ENCODE measurements around the gene ARID4A.
A peak's percentile ranks its signal among the peaks of the same experiment; 100 is the strongest.

The ARID4A gene

DNA sequence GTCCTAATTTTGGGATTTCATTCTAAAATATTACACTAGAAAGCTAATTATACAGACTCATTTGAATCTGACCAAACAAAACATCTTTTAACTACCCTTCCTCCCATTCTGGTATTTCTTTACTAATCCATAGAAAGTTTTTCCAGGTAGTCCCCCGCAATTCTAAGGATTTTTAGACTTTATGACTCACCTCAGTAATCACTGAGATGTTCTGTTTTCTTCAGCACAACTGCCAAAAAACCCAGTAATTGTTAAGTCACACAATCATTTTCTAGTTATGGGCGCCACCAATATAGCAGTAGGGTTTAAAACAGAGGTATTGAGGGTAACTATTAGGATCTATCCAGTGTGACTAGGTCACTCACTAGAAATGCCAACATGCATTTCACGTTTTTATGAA is 1.6 kb upstream of the ARID4A start:
- Histone ChIP-seq H3K9me3 (ENCODE audit: insufficient read depth, low read depth, low read length) (no peaks in the 10 kb centered on the region), H3K27me3 (ENCODE audit: insufficient read depth, low read length) (no peaks in the 10 kb centered on the region), H3K36me3 (ENCODE audit: insufficient read depth, low read depth, low read length) (peaks cover 43% of the 10 kb centered on the region), H3K27ac (ENCODE audit: low read length) (no peak overlapping the region), H3K9ac (ENCODE audit: low read depth, low read length) (peak overlapping the region; percentile 96; the same call in 1 of the 2 replicates), H3K4me3 (ENCODE audit: low read length) (peak overlapping the region; percentile 94), H3K4me1 (ENCODE audit: insufficient read depth, low read length) (peaks cover 5% of the 10 kb centered on the region; the same call in 1 of the 2 replicates)

DNA sequence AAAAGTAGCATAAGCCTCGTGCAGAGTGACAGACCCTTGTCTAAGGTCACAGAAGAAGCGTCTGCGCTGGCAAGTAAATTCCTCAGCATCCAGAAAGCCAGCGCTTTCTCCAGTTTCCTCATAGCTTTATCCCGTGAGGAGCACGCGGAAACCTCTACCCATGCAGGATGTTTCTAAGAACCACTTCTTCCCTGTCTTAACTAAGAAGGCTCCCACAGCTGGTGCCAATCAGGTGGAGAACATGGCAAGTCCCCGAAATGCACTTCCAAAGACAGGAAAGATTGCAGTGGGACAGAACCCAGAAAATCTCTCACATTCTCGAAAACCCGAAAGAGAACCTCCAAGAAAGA is 968 bp upstream of the ARID4A start:
- Histone ChIP-seq H3K4me1 (ENCODE audit: insufficient read depth, low read length) (peaks cover 5% of the 10 kb centered on the region; the same call in 1 of the 2 replicates), H3K9me3 (ENCODE audit: insufficient read depth, low read depth, low read length) (no peaks in the 10 kb centered on the region), H3K27me3 (ENCODE audit: insufficient read depth, low read length) (no peaks in the 10 kb centered on the region), H3K9ac (ENCODE audit: low read depth, low read length) (peak overlapping the region; percentile 96), H3K36me3 (ENCODE audit: insufficient read depth, low read depth, low read length) (peaks cover 39% of the 10 kb centered on the region), H3K4me3 (ENCODE audit: low read length) (peak overlapping the region; percentile 94), H3K27ac (ENCODE audit: low read length) (no peak overlapping the region)

GRCh38 chr14:58297762-58298476 is 436 bp upstream of the ARID4A start:
- Histone ChIP-seq H3K4me1 (ENCODE audit: insufficient read depth, low read length) (peaks cover 5% of the 10 kb centered on the region; the same call in 1 of the 2 replicates), H3K4me3 (ENCODE audit: low read length) (peak overlapping the region; percentile 94), H3K9me3 (ENCODE audit: insufficient read depth, low read depth, low read length) (no peaks in the 10 kb centered on the region), H3K27me3 (ENCODE audit: insufficient read depth, low read length) (no peaks in the 10 kb centered on the region), H3K27ac (ENCODE audit: low read length) (peak overlapping the region; percentile 74), H3K36me3 (ENCODE audit: insufficient read depth, low read depth, low read length) (peaks cover 34% of the 10 kb centered on the region), H3K9ac (ENCODE audit: low read depth, low read length) (peak overlapping the region; percentile 96)

DNA sequence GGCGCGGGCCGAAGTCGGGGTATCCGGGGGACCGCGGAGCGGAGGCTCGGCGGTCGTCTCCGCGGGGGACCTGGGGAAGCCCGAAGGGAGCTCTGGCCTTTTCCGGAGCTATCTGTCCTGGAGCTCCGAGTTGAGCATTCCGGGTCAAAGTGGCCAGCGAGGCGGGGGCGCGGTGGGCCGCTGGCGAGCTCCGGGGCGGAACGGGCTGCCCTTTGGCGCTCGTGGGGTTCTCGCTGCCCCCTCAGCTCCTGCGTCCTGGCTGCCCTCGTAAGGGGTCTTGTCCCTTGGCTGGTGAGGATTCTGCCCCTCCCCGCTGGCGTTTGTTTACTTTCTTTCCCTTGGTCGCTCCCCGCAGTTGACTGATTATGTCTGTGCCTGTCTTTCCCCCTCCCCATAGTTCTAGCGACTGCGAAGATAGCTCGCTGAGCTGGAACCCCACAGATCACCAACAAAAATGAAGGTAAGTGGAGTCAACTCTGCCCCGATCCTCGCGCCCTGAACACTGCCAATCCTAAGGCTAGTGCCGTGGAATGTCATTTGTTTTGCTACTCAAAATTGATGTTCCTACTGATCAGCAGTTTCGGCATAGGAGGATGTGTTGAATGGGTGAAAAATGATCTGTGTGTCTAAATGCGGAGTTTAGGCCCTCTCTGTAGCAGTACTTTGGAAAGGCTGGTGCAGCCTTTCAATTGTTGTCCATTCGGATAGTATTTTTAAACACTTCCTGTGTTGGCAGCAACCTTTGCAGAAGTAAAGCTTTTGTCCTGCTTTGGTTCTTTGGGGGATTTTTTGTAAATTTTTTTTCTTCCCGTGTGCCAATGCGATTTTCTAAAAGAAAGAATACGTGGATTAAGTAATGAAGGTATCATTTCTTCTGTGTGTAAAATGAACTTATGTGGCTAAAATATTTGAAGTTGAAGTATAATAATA is 1.3 kb downstream of the ARID4A start:
- peak overlapping the region; percentile 75; the same call in 1 of the 2 replicates for H3K9ac ChIP-seq (ENCODE audit: low read depth, low read length)
- peaks cover 5% of the 10 kb centered on the region; the same call in 1 of the 2 replicates for H3K4me1 ChIP-seq (ENCODE audit: insufficient read depth, low read length)
- no peaks in the 10 kb centered on the region for H3K9me3 ChIP-seq (ENCODE audit: insufficient read depth, low read depth, low read length)
- H3K36me3 ChIP-seq (ENCODE audit: insufficient read depth, low read depth, low read length) = peaks cover 33% of the 10 kb centered on the region
- H3K27ac ChIP-seq (ENCODE audit: low read length) = no peak overlapping the region
- peak overlapping the region; percentile 94 for H3K4me3 ChIP-seq (ENCODE audit: low read length)
- H3K27me3 ChIP-seq (ENCODE audit: insufficient read depth, low read length) = no peaks in the 10 kb centered on the region

GRCh38 chr14:58301416-58301815 is 3.1 kb downstream of the ARID4A start:
- peaks cover 41% of the 10 kb centered on the region for H3K36me3 ChIP-seq (ENCODE audit: insufficient read depth, low read depth, low read length)
- H3K4me1 ChIP-seq (ENCODE audit: insufficient read depth, low read length) = peaks cover under 1% of the 10 kb centered on the region; the same call in 1 of the 2 replicates
- no peaks in the 10 kb centered on the region for H3K27me3 ChIP-seq (ENCODE audit: insufficient read depth, low read length)
- H3K9ac ChIP-seq (ENCODE audit: low read depth, low read length) = no peak overlapping the region
- H3K4me3 ChIP-seq (ENCODE audit: low read length) = no peak overlapping the region
- no peak overlapping the region for H3K27ac ChIP-seq (ENCODE audit: low read length)
- H3K9me3 ChIP-seq (ENCODE audit: insufficient read depth, low read depth, low read length) = no peaks in the 10 kb centered on the region

GRCh38 chr14:58305730-58306129 is 7.4 kb downstream of the ARID4A start:
- no peak overlapping the region for H3K4me3 ChIP-seq (ENCODE audit: low read length)
- no peaks in the 10 kb centered on the region for H3K9me3 ChIP-seq (ENCODE audit: insufficient read depth, low read depth, low read length)
- H3K27me3 ChIP-seq (ENCODE audit: insufficient read depth, low read length) = no peaks in the 10 kb centered on the region
- H3K4me1 ChIP-seq (ENCODE audit: insufficient read depth, low read length) = no peaks in the 10 kb centered on the region
- no peak overlapping the region for H3K9ac ChIP-seq (ENCODE audit: low read depth, low read length)
- no peak overlapping the region for H3K27ac ChIP-seq (ENCODE audit: low read length)
- H3K36me3 ChIP-seq (ENCODE audit: insufficient read depth, low read depth, low read length) = peaks cover 70% of the 10 kb centered on the region

DNA sequence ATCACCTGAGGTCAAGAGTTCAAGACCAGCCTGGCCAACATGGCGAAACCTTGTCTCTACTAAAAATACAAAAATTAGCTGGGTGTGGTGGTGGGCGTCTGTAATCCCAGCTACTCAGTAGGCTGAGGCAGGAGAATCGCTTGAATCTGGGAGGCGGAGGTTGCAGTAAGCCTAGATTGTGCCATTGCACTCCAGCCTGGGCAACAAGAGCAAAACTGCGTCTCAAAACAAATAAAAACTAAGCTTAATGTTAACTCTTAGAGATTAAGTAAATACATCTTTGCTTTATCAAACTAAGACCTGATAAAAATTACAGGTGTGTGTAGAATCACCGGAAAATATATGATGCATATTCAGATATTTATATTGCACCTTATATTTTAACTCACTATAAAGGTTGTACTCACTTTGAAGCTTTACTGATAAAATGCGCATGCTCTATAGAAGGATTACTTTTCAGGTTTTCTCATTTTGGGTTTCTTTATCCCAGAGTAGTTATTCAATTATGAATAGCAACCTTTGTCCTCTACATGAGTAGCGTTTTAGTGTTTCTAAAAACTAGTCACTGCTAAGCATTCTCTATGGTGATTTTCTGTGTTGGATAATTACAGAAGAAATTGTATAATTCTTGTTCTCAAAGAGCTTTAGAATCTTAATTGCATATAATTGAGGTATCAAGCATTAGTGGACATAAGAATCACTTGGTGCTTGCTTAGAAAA is 9.4 kb downstream of the ARID4A start:
- Histone ChIP-seq H3K27me3 (ENCODE audit: insufficient read depth, low read length) (no peaks in the 10 kb centered on the region), H3K27ac (ENCODE audit: low read length) (no peak overlapping the region), H3K4me1 (ENCODE audit: insufficient read depth, low read length) (no peaks in the 10 kb centered on the region), H3K4me3 (ENCODE audit: low read length) (no peak overlapping the region), H3K9ac (ENCODE audit: low read depth, low read length) (no peak overlapping the region), H3K9me3 (ENCODE audit: insufficient read depth, low read depth, low read length) (no peaks in the 10 kb centered on the region), H3K36me3 (ENCODE audit: insufficient read depth, low read depth, low read length) (peaks cover 69% of the 10 kb centered on the region)

DNA sequence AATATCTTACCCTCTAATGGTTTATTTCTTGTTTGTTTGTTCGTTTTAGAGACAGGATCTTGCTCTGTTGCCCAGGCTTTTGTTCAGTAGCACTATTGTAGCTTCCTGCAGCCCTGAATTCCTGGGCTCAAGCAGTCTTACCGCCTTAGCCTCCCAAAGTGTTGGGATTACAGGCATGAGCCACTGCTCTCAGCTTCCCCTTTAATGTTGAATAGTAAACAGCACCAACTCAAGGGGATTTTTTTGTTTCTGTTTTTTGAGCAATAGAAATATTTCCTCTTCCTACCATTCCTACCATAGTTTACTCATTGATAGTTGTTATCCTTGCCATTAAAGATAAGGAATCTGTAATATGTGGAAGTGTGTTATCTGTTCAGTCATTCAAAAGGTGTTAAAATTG is 10.7 kb downstream of the ARID4A start:
- no peak overlapping the region for H3K4me3 ChIP-seq (ENCODE audit: low read length)
- H3K27me3 ChIP-seq (ENCODE audit: insufficient read depth, low read length) = no peaks in the 10 kb centered on the region
- H3K36me3 ChIP-seq (ENCODE audit: insufficient read depth, low read depth, low read length) = peaks cover 62% of the 10 kb centered on the region
- no peak overlapping the region for H3K27ac ChIP-seq (ENCODE audit: low read length)
- no peaks in the 10 kb centered on the region for H3K9me3 ChIP-seq (ENCODE audit: insufficient read depth, low read depth, low read length)
- H3K4me1 ChIP-seq (ENCODE audit: insufficient read depth, low read length) = no peaks in the 10 kb centered on the region
- no peak overlapping the region for H3K9ac ChIP-seq (ENCODE audit: low read depth, low read length)

DNA sequence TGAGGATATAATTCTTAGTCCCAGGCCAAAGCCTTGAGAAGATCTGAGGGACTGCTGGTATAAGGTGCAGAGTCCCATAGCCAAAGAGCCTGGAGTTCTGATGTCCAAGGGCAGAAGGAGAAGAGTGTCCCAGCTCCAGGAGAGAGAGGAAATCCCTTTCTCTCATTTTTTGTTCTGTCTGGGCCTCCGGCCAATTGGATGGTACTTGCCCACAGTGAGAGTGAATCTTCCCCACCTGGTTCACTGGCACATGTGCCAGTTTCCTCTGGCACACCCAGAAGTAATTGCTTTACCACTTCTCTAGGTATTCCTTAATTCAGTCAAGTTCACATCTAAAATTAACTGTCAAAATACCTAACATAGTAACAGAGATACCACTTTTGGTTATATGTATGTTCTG is 15.3 kb downstream of the ARID4A start:
- Histone ChIP-seq H3K27me3 (ENCODE audit: insufficient read depth, low read length) (no peaks in the 10 kb centered on the region), H3K27ac (ENCODE audit: low read length) (no peak overlapping the region), H3K4me3 (ENCODE audit: low read length) (no peak overlapping the region), H3K36me3 (ENCODE audit: insufficient read depth, low read depth, low read length) (peaks cover 40% of the 10 kb centered on the region), H3K9ac (ENCODE audit: low read depth, low read length) (no peak overlapping the region), H3K4me1 (ENCODE audit: insufficient read depth, low read length) (no peaks in the 10 kb centered on the region), H3K9me3 (ENCODE audit: insufficient read depth, low read depth, low read length) (no peaks in the 10 kb centered on the region)

- Histone ChIP-seq H3K4me3 (ENCODE audit: low read length) (no peak overlapping the region), H3K9ac (ENCODE audit: low read depth, low read length) (no peak overlapping the region), H3K4me1 (ENCODE audit: insufficient read depth, low read length) (no peaks in the 10 kb centered on the region), H3K27me3 (ENCODE audit: insufficient read depth, low read length) (no peaks in the 10 kb centered on the region), H3K9me3 (ENCODE audit: insufficient read depth, low read depth, low read length) (no peaks in the 10 kb centered on the region), H3K36me3 (ENCODE audit: insufficient read depth, low read depth, low read length) (peaks cover 38% of the 10 kb centered on the region), H3K27ac (ENCODE audit: low read length) (no peak overlapping the region)
These were observed 17.3 kb downstream of the ARID4A start for GRCh38 chr14:58315606-58316005.

GRCh38 chr14:58327019-58327418 is 28.7 kb downstream of the ARID4A start:
- H3K4me1 ChIP-seq (ENCODE audit: insufficient read depth, low read length) = no peaks in the 10 kb centered on the region
- peaks cover 84% of the 10 kb centered on the region for H3K36me3 ChIP-seq (ENCODE audit: insufficient read depth, low read depth, low read length)
- H3K4me3 ChIP-seq (ENCODE audit: low read length) = no peak overlapping the region
- H3K9me3 ChIP-seq (ENCODE audit: insufficient read depth, low read depth, low read length) = no peaks in the 10 kb centered on the region
- H3K27me3 ChIP-seq (ENCODE audit: insufficient read depth, low read length) = no peaks in the 10 kb centered on the region
- no peak overlapping the region for H3K27ac ChIP-seq (ENCODE audit: low read length)
- H3K9ac ChIP-seq (ENCODE audit: low read depth, low read length) = no peak overlapping the region
